Mucosa of descending colon (tissue), 3 donors: ENCODE measurements around the gene ADRA2C. TPM values are rescaled to one million over a fixed set of nuclear protein-coding genes. Genes with fewer than 3 reads are reported as not detected.

Experiments
- ATAC-seq: fragments of 200-7000 bp; cut with Tn5 transposase; one replicate; pipeline ENCODE4 v1.9.1; 2020; ENCODE audit warnings: mild to moderate bottlenecking, moderate library complexity
- DNase-seq, 3 donors: peaks; one replicate each; pipeline ENCODE4 v3.0.0-alpha.2; 2020
- H3K36me3 ChIP-seq: fragments of 200-600 bp; one replicate; pipeline ENCODE4 v1.8.0; 2021; ENCODE audit warnings: low read depth, mild to moderate bottlenecking
- H3K4me1 ChIP-seq: fragments of 200-600 bp; one replicate; pipeline ENCODE4 v1.8.0; 2021; ENCODE audit warnings: low read depth, mild to moderate bottlenecking
- H3K4me3 ChIP-seq: fragments of 200-600 bp; one replicate; pipeline ENCODE4 v1.8.0; 2021; ENCODE audit warnings: mild to moderate bottlenecking
- H3K9me3 ChIP-seq: fragments of 200-600 bp; one replicate; pipeline ENCODE4 v1.8.0; 2021; ENCODE audit warnings: mild to moderate bottlenecking
- intact Hi-C, 2 donors: fragments of 100-400 bp; cut with DNase I in 1 of 2; cut with micrococcal nuclease in 1 of 2; formaldehyde crosslinking; loops; one replicate each; pipeline versions ENCODE4 v1.11.0 to v1.11.1; 2022; cut with DNase I, micrococcal nuclease
- total RNA-seq, 3 donors: library from RNA; stranded (reverse); fragmentation: NEBNext Ultra II Directional in 2 of 3; extraction: Animal tissue kit (Norgen Biotek cat#: 25700) in 2 of 3; gene quantifications; one replicate each; pipeline versions ENCODE4 v1.2.1 to v1.2.4, GENCODE V29; 2021 to 2023
- TF ChIP-seq, protein P1 (sequence below): fragments of 200-600 bp; IDR thresholded peaks from one replicate; pipeline ENCODE4 v1.8.0; 2022; ENCODE audit warnings: antibody characterized with exemption, mild to moderate bottlenecking
- donor health status: DM: no; HTN: no; CAD: no; lungs with moderate emphysema.
- donor health status: DM: no; HTN: no; CAD: no.
- donor health status: DM: no; HTN: yes; CAD: no.

Gene ADRA2C
- total RNA-seq, 3 donors from 2014 or later, result 0.69 to 2.3 (median 1.4) TPM

DNA sequence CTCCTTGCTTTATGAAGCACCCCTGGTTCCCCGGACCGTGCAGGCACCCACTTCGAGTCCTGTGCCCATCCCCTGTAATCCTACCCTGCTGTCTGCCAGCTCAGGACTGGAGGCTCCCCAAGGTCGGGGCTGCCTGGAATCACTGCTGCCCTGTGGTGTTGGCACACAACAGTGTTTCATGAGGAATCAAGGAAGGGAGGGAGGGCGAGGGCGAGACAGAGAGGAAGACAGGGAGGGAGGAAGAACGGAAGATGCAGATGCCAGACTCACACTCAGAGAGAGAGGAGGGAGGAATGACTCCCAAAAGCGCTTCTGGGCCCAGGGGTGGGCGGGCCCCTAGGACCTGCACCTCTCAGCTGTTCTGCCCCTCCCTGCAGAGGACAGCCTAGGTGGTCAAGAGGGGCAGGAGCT, 42.9 kb upstream of the ADRA2C start:
- no peaks in the 10 kb centered on the region for H3K36me3 ChIP-seq
- no peaks in the 10 kb centered on the region for H3K9me3 ChIP-seq
- ATAC-seq (no peak), DNase-seq (no peak)
- no peaks in the 10 kb centered on the region for H3K4me1 ChIP-seq
- TF ChIP-seq, protein P1, sequence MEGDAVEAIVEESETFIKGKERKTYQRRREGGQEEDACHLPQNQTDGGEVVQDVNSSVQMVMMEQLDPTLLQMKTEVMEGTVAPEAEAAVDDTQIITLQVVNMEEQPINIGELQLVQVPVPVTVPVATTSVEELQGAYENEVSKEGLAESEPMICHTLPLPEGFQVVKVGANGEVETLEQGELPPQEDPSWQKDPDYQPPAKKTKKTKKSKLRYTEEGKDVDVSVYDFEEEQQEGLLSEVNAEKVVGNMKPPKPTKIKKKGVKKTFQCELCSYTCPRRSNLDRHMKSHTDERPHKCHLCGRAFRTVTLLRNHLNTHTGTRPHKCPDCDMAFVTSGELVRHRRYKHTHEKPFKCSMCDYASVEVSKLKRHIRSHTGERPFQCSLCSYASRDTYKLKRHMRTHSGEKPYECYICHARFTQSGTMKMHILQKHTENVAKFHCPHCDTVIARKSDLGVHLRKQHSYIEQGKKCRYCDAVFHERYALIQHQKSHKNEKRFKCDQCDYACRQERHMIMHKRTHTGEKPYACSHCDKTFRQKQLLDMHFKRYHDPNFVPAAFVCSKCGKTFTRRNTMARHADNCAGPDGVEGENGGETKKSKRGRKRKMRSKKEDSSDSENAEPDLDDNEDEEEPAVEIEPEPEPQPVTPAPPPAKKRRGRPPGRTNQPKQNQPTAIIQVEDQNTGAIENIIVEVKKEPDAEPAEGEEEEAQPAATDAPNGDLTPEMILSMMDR, result no peak
- no peak overlapping the region for H3K4me3 ChIP-seq
- intact Hi-C loops, result no loop called here

DNA sequence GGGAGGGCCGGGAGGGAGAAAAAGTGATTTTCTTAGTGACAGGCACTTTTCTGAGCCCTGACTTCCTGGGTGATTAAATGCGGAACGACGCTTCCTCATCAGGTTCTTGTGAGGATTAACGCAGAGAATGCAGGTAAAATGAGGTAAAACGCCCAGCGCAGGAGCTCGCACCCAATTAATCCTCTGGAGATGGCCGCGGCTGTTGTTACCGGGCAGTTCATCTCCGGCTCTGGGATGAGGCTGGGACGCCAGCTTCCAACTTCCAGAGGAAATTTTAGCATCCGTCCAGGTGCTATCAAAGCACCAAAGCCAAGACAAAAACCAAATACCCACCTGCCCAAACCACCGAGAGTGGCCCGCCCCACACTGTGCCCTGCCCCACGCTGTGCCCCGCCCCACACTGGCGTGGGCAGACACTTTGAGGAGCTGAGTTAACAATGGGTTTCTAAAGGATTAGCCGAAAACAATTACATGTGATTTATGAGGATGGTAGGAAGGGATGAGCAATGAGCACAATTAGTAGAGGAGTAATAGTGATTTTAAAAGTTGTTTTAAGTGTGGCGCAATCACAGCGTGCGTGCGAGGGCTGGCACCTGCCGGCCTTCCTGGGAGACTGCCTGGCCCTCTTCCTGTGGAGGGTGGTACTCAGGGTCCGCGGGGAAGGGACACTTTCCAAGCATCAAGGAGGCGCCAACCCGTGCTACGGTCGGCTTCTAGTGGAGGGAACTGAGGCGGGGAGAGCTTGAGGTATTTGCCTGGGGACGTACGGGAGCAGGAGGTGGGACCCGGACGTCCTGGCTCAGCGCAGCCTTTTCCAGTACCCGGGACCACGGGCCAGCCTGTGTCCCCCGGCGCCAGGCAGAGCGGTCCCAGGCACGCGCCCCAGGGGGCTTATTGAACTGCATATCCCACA, 41.6 kb upstream of the ADRA2C start:
- H3K36me3 ChIP-seq, result no peaks in the 10 kb centered on the region
- DNase-seq (no peak), ATAC-seq (no peak)
- H3K4me1 ChIP-seq, result no peaks in the 10 kb centered on the region
- H3K9me3 ChIP-seq, result no peaks in the 10 kb centered on the region
- intact Hi-C loops, result no loop called here
- TF ChIP-seq, protein P1, result no peak
- H3K4me3 ChIP-seq, result no peak overlapping the region

DNA sequence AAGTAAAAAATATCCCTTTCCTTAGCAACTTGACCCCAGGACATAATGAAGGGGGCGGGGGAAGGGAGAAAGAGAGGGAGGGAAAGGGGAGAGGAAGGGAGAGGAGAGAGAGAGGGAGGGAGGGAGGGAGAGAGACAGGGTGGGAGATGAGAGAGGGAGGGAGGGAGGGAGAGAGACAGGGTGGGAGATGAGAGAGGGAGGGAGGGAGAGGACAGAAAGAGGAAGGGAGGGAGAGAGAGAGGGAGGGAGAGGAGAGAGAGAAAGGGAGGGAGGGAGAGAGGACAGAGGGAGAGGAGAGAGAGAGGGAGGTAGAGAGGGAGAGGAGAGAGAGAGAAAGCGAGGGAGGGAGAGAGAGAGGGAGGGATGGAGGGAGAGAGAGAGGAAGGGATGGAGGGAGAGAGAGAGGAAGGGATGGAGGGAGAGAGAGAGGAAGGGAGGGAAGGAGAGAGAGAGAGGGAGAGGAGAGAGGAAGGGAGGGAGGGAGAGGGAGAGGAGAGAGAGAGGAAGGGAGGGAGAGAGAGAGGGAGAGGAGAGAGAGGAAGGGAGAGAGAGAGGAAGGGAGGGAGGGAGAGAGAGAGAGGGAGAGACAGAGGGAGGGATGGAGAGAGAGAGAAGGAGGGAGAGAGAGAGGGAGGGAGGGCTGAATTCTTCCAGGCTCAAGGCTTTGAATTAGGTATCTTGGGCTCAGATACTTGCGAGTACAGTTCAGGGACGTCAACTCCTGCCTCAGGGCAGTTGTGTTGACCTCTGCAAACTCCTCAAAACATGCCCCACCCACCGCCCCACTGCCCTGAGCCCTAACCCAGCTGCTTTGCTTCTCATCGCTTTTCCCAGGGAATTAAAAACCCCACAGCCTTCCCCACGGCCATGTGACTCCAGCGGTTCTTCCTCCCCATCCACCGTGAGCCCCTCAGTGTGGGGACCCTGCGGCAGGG, 40.0 kb upstream of the ADRA2C start:
- intact Hi-C loops, result no loop called here
- no peak overlapping the region for H3K4me3 ChIP-seq
- ATAC-seq (no peak), DNase-seq (no peak)
- TF ChIP-seq, protein P1, result no peak
- H3K9me3 ChIP-seq, result no peaks in the 10 kb centered on the region
- H3K4me1 ChIP-seq, result no peaks in the 10 kb centered on the region
- no peaks in the 10 kb centered on the region for H3K36me3 ChIP-seq

DNA sequence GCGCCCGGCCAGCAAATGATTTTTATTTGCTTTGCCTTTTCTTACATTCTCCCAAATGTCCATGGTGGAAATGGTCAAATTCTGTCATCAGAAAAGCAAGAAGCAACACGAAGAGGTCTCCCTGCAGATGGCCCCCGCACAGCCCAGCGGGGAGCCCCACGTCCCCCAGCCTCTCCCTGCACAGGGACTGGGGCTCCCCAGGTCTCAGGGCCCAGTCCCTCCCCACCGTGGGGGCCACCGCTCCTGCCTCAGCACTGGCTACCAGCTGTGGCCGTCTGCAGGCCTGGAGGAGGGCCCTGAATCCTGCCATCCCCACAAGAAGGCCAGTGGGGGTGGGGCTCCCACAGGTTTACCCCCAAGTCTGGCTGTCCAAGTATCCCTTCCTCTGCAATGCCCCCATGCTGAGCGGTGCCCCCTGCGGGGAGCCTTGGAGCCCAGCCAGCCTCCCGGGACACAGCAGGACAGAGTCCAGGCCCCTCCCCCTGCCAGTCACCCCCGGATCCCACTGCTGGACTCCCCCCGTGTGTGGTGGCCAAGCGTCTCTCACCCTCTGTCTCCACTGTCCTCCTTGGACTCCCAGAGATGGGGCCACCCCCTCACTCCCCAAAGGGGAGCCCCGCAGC, 38.2 kb upstream of the ADRA2C start:
- ATAC-seq (no peak), DNase-seq (no peak)
- no peaks in the 10 kb centered on the region for H3K9me3 ChIP-seq
- intact Hi-C loops, result no loop called here
- no peak overlapping the region for H3K4me3 ChIP-seq
- TF ChIP-seq, protein P1, result no peak
- H3K36me3 ChIP-seq, result no peaks in the 10 kb centered on the region
- no peaks in the 10 kb centered on the region for H3K4me1 ChIP-seq

DNA sequence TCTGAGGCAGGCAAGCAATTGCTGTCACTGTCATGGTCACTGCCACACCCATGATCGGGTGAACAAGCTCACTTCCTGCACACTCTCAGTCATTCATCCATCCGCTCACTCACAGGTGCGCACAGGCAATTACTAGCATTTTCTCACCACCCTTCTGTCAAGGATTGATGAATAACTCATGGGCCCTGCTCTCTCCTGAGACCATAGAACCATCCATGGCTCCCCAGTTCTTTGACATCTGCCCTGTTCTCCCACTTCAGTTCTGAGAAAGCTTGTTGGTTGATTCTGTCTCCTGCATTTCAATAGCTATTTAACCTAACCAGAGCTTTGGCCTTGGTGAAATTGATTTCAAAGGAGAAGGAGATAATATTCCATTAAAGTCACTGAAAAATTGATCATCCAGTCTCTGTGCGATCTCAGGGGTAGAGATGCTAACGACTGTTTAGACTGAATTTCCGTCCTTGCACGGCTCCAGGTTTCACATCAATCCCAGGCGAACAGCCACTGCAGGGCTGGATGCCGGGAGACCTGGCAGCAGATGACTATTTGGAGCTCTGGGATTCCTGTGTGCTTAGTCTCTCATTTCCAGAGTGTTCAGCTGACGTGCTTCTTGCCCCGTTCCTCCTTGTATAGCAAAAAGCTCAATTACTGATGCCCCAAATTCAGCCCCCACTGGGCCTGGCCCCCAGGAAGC, 36.9 kb upstream of the ADRA2C start:
- TF ChIP-seq, protein P1, result no peak
- Histone ChIP-seq H3K4me3 (no peak overlapping the region), H3K9me3 (no peaks in the 10 kb centered on the region), H3K4me1 (no peaks in the 10 kb centered on the region), H3K36me3 (no peaks in the 10 kb centered on the region)
- DNase-seq, result no peak
- no peak for ATAC-seq
- intact Hi-C loops, result no loop called here
